NCI-H2227 (cell line): Measurements from ENCODE around the gene FLT4.

Source experiments
- DNase-seq: peaks from one replicate; lab custom pipeline; 2025; ENCODE audit not compliant: unreplicated experiment; lab: John Stamatoyannopoulos, UW

Gene FLT4

DNA sequence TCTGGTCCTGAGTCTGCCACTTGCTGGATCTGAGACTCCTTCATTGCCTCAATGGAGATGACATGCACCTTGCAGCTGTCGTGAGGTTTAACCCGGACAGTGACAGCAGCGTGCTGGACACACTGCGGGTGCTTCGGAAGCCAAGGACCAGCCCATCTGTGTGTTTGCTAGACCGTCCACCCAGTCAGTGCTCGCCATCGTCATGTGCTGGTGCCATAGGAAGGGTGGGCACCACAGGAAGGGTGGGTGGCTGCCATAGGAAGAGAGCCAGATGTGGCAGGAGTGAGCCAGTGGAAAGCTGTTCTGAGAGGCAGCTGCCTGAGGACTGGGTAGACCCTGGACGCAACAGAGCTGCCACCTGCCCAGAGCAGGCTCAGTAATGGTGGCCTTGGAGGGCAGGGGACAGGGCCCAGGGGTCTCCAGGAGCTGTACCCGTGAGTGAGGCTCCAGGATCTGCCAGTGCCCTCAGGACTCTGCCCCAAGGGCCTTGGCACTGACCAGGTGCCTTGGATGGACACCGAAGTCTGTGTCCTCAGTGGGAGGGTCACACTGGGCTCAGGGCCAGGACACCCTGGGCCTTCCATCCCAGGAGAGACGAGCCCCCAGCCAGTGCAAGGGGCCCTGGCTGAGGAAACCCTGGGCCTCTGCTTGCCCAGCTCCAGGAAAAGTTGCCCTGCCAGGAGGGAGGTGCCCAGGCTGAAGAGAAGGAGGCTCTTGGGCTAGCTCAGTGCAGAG, 21.8 kb downstream of the FLT4 start:
- DNase-seq: no peak

DNA sequence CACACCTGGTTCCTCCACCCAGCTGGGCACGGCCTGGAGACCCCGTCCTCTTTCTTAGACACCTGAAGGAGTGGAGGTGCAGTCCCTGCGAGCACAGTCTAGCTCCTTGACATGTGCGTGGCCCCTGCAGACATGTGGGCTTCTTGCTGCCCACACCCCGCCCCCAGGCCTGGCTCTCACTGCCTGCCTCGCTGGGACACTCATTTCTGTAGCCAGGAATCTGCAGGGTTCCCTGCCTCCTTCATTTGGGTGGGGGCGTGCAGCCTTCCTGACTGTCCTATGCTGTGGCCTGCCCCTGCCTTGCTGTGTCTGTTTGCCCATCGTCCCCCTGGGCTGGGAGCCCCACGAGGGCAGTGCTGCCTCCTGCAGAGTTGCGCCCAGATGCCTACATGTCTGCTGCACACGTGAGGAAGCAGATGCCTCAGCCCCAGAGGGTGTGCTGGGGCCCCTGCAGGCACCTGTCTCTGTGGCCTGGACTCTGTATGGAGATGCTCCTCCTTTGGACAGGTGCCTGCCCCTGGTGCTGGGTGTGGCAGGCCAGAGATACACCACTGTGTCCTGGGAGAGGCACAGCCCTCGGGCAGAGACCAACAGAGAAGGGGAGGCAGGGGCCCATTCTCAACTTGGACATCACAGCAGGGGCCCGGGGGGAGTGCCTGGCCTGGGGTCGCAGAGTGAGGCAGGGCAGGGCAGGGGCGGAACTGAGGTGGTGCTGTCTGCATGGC, 22.6 kb downstream of the FLT4 start:
- no peak for DNase-seq

DNA sequence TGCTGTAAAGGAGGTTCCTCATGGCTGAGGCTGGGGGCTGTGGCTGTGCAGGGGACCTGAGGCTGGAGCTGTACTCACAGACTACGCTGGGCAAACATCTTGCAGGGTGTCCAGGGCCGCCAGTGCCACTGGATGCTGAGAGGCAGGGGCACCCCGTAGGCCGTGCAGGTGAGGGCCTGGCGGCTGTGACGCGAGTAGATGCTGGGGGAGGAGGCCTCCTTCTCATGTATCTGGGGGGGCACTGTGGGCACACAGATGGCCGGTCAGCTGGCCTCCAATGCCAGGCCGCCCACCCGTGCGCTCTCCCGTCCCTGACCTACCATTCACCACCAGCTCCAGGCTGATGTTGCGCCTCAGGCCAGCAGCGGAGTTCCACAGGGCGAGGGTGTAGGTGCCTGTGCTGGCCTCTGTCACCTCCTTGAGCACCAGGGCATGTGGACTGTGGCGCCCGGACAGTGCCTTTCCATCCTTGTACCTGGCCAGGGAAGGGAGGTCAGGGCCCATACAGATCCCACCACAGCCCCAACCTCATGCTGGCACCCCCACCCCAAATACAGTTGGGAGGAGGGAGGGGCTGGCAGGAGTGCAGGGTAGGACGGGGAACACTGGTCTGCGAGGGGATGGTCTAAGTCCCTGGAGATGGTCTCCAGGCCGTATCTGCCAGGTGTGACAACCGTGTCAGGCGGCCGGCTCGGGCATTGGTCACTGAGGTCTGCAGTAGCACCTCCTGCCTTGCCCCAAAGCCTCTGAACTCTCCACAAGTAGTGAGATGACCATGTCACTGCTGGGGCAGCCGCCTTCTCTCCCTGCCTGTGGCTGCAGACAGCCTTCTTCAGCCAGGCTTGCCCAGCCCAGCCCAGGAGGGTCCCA, 23.4 kb downstream of the FLT4 start:
- no peak for DNase-seq

DNA sequence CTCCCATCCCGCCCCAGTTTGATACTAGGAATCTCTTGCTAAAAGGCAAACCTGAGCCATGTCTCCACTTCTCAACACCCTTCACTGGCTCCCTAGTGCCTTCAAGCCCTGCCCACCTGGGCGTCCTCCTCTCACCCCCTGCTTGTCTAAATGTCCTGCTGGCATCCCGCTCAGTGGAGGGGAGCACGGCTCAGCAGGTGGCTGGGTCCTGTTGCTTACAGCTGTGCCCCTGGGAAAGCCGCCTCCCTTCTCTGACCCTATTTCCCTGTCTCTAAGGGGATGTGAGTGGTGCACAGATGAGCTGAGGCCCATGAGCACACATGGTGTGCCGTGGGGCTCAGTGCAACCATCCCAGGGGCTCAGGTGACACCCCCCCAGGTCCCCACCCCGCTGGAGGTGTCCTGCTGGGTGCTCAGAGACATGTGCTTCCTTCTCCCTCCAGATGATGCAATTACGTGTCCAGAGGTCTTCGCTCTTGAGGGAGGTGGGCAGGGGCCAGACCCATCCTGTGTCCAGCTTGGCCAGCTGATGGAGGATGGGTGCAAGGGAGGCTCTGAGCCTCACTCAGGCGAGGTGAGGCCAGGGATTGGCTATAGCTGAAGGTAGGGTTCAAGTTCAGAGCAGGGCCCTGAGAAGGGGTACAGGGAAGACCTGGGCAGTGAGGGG, 24.1 kb downstream of the FLT4 start:
- no peak for DNase-seq

DNA sequence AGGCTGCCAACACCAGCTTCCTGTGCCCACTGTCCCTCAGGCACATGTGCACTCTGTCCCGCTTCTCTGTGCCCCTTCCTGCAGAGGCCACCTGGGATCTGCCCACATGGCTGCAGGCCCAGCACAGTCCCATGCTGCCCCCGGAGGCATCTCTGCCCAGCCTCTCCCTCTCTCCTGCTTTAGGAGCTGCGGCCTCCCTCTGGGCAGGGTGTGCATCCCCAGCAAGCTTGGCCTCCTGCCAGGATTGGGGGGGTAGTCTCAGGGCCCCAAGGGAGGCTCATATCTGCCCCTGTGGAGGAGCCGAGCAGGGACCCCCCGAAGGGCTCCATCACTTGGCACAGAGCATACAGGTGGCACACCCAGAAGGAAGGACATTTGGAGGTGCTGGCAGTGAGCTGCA, 24.8 kb downstream of the FLT4 start:
- DNase-seq: no peak

DNA sequence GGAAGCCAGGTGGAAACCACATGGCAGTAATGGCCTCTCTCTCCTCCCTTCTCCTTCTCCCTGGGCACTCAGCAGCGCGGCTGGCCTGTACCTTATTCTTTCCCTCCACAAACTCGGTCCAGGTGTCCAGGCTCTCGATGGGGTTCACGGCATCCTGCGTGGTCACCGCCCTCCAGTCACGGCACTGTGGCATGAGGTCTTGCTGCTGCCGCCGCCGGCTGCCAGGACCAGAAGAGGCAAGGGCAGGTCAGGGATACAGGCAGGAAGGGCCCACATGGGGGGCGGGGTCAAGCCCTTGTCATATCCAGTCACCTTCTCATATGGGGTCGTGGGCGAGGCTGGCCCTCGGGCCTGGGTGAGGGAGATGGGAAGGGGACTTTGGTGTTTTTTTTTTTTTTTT, 25.6 kb downstream of the FLT4 start:
- no peak for DNase-seq

DNA sequence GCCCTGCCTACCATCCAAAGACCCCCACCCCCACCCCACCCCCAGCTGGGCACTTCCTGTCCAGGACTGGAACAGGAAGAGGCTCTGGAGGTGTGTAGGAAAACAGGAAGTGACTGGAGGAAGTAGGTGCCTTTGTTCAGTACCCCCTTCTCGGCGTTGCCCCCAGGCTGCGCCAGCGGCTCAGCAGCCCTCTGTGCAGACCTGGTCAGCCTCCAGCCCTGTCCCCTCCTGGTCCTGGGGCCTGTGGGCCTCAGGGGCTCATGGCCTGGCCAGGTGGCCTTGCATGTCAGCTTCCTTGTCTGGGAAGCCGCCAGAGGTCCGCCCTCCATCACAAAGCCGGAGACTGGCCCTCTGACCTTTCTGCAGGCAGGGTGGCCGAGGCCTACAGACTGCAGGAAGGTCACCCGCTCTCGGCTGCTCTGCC, 26.0 kb downstream of the FLT4 start:
- no peak for DNase-seq

DNA sequence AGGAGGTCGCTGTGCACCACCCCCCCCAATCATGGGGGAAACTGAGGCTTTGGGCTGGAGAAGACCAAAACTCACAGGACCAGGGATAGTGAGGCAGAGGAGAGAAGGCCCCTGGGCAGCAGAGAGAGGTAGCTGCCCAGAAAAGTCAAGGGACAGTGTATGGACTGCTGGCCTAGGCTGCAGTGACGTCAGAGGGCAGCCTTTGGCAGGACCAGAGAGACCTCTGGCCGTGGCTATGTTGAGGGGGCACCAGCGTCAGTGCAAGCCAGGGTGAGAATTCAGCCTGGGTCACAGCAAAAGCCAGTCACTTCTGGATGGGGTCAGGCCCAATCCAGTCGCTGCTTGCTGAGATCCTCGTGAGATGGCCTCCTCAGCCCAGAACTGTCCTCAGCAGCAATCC, 26.5 kb downstream of the FLT4 start:
- DNase-seq: no peak

DNA sequence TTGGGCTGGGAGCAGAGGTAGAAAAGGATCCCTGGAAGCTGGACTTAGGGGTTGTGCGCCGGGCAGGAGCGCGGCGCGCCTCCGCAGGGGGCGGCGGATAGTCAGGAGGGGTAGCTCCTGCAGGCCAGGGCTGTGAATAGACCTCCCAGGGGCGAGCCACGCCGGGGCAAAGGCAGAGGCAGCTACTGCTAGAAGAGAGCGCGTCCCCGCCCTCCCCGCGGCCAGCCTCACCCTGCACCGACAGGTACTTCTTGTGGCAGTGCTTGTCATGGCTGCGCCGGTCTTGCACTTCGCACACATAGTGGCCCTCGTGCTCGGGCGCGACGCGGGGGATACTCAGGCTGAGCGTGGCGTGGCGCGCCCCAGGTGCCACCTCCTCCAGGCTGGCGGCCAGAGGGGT, 28.1 kb downstream of the FLT4 start:
- no peak for DNase-seq

DNA sequence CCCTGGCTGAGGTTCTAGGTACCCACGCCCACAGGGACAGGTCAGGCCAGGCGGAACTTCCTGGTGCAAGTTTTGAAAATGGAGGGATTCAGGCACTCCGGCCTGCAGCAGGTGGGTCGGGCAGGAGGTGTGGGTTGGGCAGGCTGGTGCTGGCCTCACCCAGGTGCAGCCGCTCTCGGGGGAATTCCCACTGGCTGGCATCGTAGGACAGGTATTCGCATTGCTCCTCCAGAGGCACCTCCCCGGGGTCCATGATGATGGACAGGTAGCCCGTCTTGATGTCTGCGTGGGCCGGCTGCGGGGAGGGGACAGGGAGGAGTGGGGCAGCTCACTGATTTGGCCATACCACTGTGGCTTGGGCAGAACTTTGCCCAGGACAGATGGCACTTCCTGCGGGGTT, 29.4 kb downstream of the FLT4 start:
- DNase-seq: no peak

DNA sequence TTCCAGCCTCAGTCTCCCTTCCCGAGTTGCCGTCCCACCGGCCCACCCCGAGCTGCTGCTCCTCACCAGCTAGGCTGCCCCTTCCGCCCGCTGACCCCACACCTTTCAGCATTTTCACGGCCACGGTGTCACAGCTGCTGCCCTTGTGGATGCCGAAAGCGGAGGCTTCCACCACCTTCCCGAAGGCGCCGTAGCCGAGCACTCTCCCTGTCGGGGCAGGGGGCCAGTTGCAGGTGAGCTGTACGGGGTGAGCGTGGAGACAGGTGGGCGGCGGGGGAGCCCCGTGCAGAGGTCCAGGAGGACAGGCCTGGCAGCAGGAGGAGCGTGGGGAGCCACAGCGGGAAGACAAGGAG, 29.9 kb downstream of the FLT4 start:
- no peak for DNase-seq

DNA sequence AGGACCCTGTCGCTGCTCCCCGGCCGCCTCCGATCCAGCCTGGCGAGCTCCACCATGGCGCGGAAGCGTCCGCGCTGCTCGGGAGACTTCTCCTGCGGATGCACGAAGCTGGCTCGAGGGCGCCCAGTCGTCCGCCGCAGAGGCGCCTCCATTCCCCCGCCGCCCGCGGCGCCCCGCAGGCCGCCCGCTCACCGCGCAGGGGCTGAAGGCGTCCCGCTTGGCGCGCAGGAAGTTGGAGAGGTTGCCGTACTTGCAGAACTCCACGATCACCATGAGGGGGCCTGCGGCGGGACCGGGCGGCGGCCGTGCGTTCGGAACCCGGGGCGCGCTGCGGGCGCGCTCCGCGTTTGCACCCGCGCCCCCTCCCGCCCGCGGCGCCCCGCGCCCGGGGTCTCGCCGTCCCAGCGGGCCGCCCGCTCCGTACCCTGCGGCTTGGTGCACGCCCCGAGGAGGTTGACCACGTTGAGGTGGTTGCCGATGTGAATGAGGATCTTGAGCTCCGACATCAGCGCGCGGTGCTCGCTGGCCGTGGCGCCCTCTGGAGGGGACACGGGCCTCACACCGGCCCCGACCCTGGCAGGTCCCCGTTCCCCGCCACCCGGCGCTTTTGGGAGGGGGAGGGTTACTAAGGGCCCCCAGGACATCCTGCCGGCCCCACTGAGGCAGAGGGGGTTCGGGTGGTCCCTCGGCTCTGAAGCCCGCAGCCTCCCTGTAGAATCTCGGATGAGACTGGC, 30.4 kb downstream of the FLT4 start:
- peak; percentile 34 for DNase-seq

DNA sequence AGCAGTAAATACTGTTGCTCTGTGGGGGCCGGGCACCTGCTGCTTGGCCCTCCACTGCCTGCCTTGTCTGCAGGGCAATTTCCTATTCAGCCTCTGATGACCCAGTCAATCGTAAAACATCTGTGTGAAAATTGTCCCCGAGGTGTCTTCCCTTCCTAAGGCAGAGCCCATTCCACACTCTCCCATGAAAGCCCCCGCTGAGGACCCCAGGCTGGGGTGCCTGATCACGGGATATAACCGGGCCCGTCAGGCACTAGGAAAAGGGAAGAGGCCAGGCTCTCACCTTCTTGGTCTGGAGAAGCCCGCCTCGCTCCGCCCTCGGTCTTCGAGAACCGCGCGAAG, 30.9 kb downstream of the FLT4 start:
- no peak for DNase-seq

DNA sequence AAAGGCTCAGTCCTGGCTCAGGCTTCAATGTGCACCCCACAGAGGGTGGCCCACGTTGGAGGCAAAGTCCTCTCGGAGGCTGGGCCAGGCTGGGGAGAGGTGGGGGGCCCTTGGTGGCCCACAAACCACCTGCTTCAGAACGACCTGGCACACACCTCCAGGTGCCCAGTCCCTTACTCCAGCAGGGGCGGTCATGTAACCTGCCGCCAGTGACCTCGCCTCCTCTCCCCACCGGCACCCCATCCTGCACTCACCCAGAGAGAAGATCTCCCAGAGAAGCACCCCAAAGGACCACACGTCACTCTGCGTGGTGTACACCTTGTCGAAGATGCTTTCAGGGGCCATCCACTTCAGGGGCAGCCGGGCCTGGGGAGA, 35.6 kb downstream of the FLT4 start:
- no peak for DNase-seq

DNA sequence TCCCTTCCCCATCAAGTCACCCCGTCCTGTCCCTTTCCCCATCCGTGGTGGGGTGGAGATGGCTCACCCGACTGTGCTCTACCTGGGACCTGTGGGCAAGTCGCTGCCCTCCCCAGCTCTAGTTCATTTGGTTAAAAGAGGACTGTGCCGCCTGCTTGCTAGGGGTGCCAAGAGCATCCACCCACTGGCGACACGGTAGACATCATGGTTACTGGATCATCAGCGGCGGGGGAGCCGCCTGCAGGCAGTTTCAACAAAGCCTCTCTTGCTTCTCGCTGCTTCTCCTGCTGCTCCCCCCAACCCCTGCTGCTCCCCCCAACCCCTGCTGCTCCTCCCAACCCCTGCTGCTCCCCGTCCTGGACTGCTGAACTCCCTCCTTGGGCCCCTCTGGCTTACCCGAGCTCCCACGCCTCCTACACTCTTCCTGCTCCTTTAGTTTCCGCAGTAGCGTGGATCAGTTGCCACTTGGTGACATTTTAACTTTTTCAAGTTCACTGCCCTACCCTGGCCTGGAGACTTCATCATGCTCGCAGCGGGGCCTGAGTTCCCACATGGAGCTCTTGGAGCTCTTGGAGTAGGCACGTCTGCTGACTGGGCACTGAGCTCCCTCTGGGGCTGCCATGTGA, 36.1 kb downstream of the FLT4 start:
- DNase-seq: no peak

DNA sequence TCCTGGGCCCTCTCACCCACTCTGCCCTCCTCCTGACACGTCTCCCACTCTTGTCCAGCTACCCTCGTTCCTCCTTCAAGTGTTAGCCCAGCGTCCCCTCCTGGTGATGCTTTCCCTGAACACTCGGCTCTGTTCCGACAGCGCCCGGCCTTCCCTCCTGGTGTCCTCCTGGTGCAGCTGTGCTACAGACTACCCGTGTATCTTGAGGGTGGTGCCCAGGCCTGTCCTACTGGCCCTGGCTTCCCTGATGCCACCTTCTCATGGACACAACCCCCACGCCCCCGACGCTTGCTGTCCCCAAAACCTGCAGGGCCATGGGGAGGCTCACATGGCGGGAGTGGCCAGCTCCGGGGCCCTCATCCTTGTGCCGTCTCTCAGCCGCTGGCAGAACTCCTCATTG, 36.7 kb downstream of the FLT4 start:
- no peak for DNase-seq

DNA sequence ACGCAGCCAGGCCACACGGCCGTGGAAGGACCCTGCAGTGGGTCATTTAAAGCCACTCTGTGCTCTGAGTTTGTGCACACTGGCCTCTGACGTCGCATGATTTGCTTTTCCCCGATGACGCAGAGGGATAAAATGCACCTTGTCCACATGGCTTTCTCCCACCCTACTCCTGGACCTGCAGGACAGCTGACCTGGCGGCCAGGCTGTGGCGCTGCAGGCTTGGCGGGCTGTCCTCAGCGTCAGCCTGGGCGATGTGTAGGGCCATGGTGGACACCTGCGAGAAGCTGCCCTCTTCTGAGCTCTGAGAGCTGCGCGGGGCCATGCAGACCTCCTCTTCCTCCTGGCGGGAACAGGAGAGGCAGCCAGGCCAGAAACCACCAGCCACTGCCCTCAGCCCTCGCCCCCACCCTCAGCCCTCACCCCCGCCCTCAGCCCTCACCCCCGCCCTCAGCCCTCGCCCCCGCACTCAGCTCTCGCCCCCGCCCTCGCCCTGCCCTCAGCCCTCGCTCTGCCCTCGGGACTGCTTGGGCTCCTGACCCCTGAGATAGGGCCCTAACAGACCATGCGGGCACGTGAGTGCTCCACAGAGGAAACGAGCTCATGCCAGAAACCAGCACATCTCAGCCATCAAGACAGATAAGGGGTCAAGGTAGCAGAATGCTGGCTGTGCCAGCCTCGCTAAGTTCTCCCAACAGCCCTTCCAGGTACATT, 38.1 kb downstream of the FLT4 start:
- no peak for DNase-seq

DNA sequence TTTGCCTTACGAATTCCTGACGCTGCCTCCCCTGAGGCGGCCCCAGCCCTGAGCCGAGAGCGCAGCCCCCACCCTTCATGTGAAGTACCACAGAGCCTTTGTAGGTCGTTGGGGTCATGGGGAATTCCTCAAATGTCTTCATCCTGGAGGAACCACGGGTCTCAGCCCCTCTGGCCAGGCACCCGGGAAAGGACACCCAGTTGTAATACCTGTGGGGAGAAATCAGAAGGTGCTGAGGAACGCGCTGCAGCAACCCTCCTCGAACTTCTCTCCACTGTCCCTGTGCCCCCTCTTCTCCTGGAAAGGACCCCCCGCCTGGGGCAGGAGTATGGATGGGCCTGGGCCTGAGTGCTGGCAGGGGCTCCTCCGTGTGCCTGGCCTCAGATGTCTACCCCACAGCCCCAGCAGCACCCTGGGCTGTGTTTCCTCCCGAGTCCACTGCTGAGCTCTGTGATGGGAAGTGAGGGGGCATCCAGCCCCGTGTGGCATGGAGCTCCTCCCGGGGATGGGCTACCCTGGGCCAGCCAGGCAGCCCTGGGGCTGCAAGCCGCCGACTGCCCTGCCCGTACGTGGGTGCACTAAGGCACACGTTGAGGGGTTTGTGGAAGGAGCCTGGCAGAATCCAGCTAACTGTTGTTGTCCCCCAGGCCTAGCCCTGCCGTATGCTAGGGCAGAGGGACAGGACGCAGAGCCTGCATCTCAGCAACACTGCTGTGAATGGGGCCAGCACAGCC, 39.4 kb downstream of the FLT4 start:
- no peak for DNase-seq

DNA sequence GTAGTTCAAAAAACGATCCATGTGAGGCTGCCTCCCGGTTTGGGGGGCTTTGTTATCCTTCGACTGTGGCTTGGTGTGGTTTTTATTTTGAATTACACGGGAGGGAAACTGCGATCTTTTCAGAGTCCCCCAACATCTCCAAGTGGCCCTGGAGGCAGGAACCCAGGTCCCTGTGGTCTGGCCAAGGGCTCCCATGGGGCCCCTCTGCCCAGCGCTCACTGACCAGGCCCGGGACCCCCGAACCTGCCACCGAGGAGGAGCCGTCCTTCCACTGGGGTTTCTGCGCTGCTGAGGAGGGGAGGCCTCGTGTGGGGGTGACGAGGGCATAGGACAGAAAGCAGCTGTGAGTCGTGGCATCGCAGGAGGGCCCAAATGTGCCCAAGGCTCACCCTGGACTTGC, 40.0 kb downstream of the FLT4 start:
- no peak for DNase-seq
